Retinal pigment epithelial cell (primary cell): ENCODE data around the gene FOXD4L1.
"Not testable (repeated sequence)": the region's sequence is repeated elsewhere in the genome, so short reads cannot be mapped to it uniquely, and the experiment has no call there.

Experiments
- DNase-seq: peaks from one replicate; pipeline ENCODE4 v3.0.0-alpha.2; 2010; ENCODE audit warnings: low read depth
- H3K4me3 ChIP-seq: 2 replicates; pipeline ENCODE4 v1.5.1; 2011; ENCODE audit warnings: mild to moderate bottlenecking, low read length, control low read depth, moderate library complexity

FOXD4L1 gene

DNA sequence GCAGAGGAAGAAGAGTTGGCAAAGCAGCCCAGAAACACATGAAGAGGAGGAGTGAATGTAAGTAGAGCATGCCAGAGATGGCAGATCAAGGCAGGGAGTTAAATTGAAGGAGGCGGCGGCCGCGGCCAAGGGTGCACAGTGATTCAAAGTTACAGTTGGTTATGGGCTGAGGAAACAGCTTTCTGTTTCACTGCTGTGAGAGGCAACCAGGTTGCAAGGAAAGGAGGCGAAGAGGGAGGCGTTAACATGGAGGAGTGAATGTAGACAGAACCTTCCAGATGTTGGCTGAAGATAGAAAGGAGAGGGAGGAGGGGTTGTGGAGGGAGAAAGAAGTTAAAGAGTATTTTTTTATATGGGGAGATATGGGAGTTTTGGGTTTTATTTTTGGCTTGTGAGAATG is 22.4 kb downstream of the FOXD4L1 start:
- not testable (repeated sequence) for H3K4me3 ChIP-seq, DNase-seq

DNA sequence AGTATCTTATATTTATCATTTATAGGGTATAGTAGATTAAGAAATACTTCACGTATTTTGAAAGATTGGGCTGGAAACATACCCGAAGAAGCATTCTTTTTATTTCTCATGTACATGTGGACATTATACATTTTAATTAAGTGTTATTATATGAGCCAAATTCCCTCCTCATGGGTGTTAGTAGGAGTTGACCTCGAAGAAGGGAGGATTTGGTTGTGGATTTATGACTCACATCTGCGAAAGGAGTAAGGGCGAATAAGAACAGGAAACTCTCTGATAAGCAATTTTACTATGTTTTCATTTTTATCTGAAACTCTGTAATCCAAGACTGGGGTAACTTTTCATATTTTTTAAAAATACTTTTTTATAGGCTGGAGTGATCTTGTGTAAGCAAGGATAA is 23.0 kb downstream of the FOXD4L1 start:
- H3K4me3 ChIP-seq, DNase-seq: not testable (repeated sequence)

DNA sequence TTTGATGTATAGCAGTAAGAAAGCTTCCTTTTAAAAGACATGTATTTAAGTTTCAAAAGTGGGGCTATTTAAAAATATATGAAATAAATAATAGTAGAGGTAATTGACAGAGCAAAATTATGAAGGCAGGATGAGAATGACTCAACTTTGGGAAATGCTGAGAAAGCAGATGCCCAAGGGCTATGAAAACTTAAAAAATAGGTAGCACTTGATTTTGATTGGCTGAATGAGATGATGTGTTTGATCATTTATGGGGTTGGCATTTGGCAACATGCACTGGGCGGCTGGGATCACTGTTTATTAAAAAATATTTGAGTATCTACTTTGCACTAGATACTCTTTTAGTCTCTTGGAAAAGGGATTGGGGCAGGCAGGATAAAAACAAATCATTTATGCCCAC is 26.5 kb downstream of the FOXD4L1 start:
- not testable (repeated sequence) for H3K4me3 ChIP-seq, DNase-seq

DNA sequence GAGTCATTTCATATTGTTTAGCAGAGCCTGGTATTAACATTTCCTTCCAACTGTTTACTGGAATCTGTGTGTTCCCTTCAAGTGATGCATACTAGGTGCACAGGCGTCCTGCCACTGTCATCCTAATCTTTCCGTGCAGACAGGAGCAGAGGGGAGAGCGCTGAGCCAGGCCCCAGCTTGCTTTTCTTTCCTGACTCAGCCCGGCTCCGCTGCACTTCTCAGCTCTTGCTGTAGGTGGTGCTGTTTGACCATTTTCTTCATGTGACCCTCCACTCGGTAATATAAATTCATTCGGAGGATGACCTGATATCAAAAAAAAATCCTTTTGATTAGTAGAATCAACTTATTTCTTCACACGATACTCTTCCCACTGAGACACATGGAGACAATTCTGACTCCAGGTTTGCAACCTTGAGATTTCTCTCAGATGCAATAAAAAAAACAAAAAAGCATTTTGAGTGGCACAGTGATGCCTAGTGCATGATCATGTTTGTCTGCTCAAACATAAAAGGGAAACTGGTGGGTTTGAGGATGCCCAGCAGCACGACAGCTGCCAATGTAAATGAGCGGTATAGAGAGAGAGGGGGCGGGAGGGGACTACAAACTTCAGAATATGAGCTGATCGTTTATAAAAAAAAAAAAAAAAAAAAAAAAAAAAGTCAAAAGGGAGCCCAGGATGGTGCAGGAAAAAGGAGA is 29.0 kb downstream of the FOXD4L1 start:
- not testable (repeated sequence) for H3K4me3 ChIP-seq, DNase-seq

DNA sequence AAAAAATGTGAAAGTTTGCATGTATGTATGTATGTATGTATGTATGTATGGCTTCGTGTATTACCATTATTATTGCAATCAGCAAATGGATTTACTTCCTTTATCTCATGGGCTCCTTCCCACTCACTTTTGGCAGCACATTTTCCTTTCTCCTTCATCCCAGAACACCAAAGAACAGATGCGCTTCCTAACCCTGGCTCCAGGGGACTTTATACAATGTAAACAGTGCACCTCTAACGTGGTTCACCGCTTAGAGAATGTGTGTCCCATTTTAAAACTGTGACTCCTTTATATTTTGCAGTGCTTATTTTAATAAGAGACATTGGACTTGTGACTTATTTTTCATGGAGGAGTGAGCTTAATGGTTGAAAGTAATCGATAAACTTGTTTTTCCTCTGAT is 29.7 kb downstream of the FOXD4L1 start:
- DNase-seq, H3K4me3 ChIP-seq: not testable (repeated sequence)

DNA sequence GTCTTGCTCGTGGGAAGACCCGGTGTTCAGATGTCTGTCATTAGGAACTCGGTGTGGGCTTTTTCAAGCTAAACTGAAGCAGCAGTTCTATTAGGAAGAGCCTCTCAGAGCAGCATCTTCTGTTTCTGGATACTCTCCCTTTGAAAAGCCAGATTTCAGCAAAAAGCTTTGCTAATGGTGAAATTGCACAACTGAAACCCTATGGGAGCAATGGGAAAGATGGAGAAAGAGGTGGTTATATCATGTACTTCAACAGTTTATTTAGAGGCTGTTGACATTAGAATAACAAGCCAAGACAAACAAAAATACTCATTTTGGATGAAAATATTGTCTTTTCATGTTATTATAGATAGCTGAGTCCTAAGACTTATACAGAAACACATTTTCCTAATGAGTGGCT is 30.4 kb downstream of the FOXD4L1 start:
- not testable (repeated sequence) for H3K4me3 ChIP-seq, DNase-seq

DNA sequence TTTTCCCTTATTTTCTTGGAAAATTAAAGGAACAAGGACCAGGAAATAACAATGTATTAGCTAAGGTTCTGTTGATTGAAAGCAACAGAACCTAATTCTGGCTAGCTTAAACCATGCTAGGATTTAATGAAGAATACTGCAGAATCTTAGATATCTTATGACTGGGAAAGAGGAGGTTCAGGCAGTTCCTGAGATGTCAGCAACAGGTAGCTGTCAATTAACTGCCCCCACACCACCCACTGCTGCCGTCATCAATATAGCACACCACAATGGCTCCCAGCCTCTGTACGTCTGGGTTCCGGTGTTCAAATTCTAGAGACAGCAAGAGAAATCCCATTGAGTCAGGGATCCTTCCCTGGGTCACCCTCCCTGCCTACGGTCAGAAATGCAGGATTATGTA is 34.5 kb downstream of the FOXD4L1 start:
- H3K4me3 ChIP-seq, DNase-seq: not testable (repeated sequence)

DNA sequence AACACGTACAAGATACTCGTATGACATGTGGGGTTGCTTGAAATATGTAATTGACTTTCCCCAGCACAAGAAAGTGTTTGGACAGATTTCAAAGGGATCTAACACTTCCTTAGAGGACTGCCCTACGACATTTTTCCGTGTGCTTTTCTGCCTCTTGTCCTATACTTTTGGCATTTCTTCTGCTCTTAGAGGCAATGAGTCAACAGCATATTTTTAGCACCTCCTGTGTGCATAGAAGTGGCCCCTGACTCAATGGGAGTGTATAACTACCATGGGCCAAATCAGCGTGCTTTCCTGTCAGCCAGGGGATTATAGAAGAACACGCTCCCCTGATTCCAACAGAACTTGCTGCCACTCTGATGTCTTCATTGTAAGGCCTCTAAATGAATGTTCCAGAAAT is 38.1 kb downstream of the FOXD4L1 start:
- DNase-seq, H3K4me3 ChIP-seq: not testable (repeated sequence)

DNA sequence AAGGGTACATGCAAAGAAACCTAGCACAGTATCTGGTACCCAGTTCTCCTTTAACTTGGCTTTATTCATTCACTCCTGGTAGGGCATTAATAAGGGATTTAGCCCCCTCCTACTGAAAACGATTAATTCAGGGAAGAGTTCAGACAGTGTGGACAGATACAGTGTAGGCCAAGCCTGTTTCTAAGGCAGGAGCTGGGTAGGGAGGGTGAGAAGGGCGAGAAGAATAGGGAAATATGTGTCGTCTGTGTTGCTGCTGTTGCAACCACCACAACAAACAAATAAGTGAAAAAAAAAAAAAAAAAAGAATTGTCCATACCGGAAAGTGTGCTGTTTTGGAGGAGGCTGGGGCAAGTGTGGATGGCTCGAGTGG is 42.4 kb downstream of the FOXD4L1 start:
- H3K4me3 ChIP-seq = peak overlapping the region; percentile 53
- DNase-seq = not testable (repeated sequence)

DNA sequence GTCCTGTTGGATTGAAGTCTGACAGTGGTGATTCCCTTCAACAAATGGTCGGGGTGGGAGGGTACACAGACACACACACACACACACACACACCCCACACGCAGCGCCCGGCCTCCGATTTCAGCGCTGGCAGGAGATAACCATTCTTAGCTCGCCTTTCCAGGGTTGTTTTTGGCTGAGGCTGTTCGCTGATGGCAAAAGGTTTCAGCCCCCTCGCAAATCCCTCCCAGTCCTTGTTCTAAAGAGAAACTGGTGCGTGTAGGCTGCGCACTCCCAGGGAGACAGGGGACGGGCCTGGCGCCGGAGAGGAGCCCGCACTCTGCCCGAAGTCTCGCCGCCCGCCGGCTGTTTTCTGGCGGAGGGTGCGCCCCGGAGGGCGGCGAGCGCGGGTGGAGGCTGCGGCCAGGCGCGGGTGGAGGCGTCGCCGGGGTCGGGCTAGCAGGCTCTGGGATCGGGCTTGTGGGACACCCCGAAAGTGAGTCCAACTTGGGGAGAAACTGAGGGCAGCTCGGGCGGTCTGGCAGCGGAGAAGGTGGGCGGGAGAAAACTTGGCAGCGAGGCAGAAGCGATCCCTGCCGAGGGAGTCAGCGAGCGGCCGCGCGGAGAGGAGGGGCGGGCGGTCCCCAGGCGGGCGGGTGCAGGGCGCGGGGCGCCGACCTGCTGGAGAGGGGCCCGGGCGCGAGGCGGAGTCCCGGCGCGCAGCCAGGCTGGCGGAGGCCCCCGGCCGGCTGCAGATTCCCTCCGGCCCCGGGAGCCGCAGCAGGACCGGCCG is 42.9 kb downstream of the FOXD4L1 start:
- DNase-seq = not testable (repeated sequence)

DNA sequence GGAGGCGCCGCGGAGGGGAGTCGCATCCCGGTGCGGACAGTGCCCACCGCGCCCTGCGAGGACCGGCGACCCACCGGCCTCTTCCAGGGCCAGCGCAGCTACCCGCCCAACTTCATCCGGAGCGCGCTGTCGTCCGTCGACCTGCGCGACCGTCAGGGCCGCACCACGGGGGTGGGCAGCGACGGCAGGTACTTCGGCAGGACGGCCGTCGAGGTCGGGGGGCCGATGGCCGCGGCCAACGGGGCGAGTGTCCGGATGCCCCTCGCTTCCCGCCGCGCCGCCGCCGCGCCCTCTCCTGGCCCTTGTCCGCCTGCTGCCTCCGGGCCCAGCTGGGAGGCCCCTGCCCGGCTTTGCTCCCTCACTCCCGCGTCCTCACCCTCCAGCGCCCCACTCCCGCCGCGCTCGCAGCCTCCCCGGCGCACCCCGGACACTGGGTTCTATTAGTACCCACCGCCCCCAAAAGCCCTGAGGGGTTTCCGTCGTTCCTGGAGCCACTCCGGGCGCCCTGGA is 43.6 kb downstream of the FOXD4L1 start:
- H3K4me3 ChIP-seq = peak overlapping the region; percentile 53
- DNase-seq = not testable (repeated sequence)

More for the DNA sequence above, 42.9 kb downstream of the FOXD4L1 start:
- H3K4me3 ChIP-seq = peak overlapping the region; percentile 53

DNA sequence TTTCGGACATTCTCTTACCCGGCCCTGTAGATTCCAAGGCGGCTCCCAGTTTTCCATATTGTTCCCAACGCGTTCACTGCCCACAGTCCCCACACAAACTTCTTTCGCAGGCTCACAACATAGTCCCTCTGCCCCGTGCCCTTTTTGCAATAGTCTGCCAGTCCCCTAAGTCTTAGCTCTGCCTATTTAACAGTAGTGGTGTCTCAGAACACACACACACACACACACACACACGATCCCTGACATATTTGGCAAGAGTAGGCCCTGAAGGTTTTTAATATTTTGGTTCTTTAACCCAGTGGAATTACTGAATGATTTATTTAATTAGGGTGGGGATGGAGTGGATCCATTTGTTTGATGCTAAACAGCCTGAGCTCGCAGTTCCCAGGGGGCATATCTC is 44.1 kb downstream of the FOXD4L1 start:
- peak overlapping the region; percentile 53 for H3K4me3 ChIP-seq

More for the DNA sequence above, 44.1 kb downstream of the FOXD4L1 start:
- not testable (repeated sequence) for DNase-seq
